ENCODE data around the gene GTF3C1. TPM values are rescaled to one million over a fixed set of nuclear protein-coding genes. Genes with fewer than 3 reads are reported as not detected.

The GTF3C1 gene
- polyA plus RNA-seq, 1 donor from 2014 or later = 54.0 TPM

DNA sequence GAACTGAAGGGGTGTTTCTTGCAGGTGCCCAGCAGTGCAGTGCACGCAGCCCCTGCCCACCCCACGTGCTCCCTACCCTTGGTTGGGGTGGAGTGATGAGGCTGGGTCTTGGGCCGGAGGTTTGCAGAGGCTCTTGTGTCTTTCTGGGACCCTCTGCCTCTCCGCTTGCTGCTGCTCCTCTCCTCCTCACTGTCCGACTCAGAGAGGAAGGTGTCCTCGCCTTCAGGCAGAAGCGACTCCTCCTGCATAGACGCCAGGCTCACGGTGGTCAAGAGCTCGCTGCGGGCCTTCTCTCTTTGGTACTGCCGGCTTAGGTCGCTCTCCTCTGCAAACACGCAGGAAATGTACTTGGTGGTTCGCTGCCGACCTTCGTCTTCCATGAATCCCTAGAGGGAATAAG, 42.9 kb downstream of the GTF3C1 start:
- Histone ChIP-seq H3K27me3 (ENCODE audit: insufficient read depth, low read depth, low read length) (no peaks in the 10 kb centered on the region), H3K36me3 (ENCODE audit: insufficient read depth, low read length) (peaks cover 19% of the 10 kb centered on the region), H3K79me2 (replicated peaks; ENCODE audit: insufficient read depth, low read length) (no peaks in the 10 kb centered on the region), H3F3A (ENCODE audit: insufficient read depth, low read length, poor library complexity, severe bottlenecking) (no peaks in the 10 kb centered on the region), H3K27ac (ENCODE audit: low read length) (no peak overlapping the region), H3K9me2 (ENCODE audit: insufficient read depth, low read length) (no peaks in the 10 kb centered on the region), H4K20me1 (ENCODE audit: insufficient read depth) (no peaks in the 10 kb centered on the region), H3K4me3 (ENCODE audit: low read length) (no peak overlapping the region), H3K9ac (ENCODE audit: low read length) (no peak overlapping the region), H3K4me2 (ENCODE audit: low read length) (no peak overlapping the region), H3K9me3 (ENCODE audit: low read length) (no peaks in the 10 kb centered on the region), H2AFZ (ENCODE audit: low read depth, low read length) (no peak overlapping the region)
- no peak for TF ChIP-seq TAF1 (IDR thresholded peaks at IDR 0.05; ENCODE audit: low read depth)

DNA sequence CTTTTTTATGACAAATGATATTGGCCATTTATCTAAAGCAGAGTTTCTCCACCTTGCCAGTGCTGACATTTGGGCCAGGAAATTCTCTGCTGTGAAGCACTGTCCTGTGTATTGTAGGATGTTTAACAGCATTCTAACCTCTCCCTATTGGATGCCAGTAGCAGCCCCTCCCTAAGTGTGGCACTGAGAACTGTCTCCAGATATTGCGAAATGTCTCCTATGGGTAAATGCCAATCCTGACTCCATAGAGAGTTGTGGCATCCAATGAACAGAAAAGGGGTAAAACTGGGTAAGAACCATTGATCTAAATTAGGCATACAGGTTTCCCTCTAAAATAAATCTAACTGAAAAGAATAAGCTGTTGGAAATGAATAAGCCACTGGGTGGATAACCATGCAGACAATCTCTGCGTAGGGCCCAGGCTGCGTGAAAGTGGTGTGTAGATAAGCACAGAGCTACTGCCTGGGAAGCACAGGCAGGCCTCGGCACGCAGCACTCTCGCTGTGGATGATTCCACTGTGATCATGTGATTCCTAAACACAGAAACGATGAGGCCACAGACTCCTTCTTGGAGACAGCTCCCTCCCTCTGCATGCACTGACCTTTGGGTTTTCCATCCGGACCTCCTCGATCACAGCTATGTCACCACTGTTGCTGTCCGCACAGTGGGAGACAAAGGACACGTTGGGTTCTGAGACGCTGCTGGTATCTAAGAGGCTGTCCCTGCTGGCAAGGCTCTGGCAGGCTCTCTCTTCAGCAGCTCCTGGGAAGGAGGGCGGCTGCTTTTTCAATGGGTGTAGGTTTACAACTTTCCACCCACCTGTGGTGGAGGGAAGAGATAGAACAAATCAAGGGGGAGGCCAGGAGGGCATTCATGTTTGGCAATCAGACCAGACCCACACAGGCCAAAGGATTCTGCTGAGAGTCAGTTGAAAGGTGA, 44.1 kb downstream of the GTF3C1 start:
- Histone ChIP-seq H3K36me3 (ENCODE audit: insufficient read depth, low read length) (peaks cover 19% of the 10 kb centered on the region), H2AFZ (ENCODE audit: low read depth, low read length) (no peak overlapping the region), H3K9me2 (ENCODE audit: insufficient read depth, low read length) (no peaks in the 10 kb centered on the region), H3K4me3 (ENCODE audit: low read length) (no peak overlapping the region), H3K4me2 (ENCODE audit: low read length) (no peak overlapping the region), H3K27ac (ENCODE audit: low read length) (no peak overlapping the region), H4K20me1 (ENCODE audit: insufficient read depth) (no peaks in the 10 kb centered on the region), H3K79me2 (replicated peaks; ENCODE audit: insufficient read depth, low read length) (no peaks in the 10 kb centered on the region), H3K9me3 (ENCODE audit: low read length) (no peaks in the 10 kb centered on the region), H3K9ac (ENCODE audit: low read length) (no peak overlapping the region), H3K27me3 (ENCODE audit: insufficient read depth, low read depth, low read length) (no peaks in the 10 kb centered on the region), H3F3A (ENCODE audit: insufficient read depth, low read length, poor library complexity, severe bottlenecking) (no peaks in the 10 kb centered on the region)
- TF ChIP-seq SMC3 (conservative IDR thresholded peaks at IDR 0.05; ENCODE audit: poor library complexity) (no peak), TAF1 (IDR thresholded peaks at IDR 0.05; ENCODE audit: low read depth) (no peak), RAD21 (conservative IDR thresholded peaks at IDR 0.05) (no peak), MXI1 (conservative IDR thresholded peaks at IDR 0.05; ENCODE audit: poor library complexity, severe bottlenecking) (no peak), POLR2AphosphoS5 (IDR thresholded peaks at IDR 0.05) (no peak), EZH2 (IDR thresholded peaks at IDR 0.05; ENCODE audit: borderline replicate concordance, insufficient read depth, low read length, poor library complexity, severe bottlenecking) (no peak), EP300 (conservative IDR thresholded peaks at IDR 0.05; ENCODE audit: poor library complexity, severe bottlenecking) (no peak), REST (IDR thresholded peaks at IDR 0.05; ENCODE audit: borderline replicate concordance) (no peak)
- TF ChIP-seq, protein P1, sequence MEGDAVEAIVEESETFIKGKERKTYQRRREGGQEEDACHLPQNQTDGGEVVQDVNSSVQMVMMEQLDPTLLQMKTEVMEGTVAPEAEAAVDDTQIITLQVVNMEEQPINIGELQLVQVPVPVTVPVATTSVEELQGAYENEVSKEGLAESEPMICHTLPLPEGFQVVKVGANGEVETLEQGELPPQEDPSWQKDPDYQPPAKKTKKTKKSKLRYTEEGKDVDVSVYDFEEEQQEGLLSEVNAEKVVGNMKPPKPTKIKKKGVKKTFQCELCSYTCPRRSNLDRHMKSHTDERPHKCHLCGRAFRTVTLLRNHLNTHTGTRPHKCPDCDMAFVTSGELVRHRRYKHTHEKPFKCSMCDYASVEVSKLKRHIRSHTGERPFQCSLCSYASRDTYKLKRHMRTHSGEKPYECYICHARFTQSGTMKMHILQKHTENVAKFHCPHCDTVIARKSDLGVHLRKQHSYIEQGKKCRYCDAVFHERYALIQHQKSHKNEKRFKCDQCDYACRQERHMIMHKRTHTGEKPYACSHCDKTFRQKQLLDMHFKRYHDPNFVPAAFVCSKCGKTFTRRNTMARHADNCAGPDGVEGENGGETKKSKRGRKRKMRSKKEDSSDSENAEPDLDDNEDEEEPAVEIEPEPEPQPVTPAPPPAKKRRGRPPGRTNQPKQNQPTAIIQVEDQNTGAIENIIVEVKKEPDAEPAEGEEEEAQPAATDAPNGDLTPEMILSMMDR (IDR thresholded peaks at IDR 0.05; ENCODE audit: poor library complexity, severe bottlenecking) = no peak
